ENCODE data around the gene SPATS1.
"Not testable (repeated sequence)": the region's sequence is repeated elsewhere in the genome, so short reads cannot be mapped to it uniquely, and the experiment has no call there.

The SPATS1 gene

DNA sequence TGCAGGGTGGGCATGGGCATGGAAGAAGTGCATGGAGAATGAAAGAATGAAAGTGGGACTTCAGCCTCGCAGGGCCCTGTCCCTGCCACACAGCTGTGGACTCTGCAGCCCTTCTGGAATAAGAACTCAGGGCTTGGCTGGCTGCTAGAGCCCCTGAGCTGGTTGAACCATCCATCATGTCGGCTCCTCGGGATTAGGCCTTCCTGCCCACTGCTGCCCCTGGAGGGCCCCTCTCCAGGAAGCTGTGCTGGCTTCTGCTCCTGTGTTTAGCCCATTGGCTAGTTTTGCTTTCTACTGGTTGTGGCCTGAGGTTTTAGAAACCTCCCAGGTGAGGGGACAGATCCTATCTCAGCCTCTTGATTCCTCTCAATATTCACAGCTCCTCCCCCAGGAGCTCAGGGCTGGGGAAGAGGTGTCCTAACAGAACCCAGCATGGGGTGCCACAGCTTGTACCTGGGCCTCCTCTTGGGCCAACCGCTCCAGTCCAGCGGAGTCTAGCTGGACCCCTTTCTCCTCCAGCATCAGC, 37.2 kb upstream of the SPATS1 start:
- H3K27ac Mint-ChIP-seq, result no peak overlapping the region
- no peaks in the 10 kb centered on the region for H3K9me3 Mint-ChIP-seq (ENCODE audit: low read depth)
- H3K4me3 Mint-ChIP-seq, result no peak overlapping the region
- H3K27me3 Mint-ChIP-seq, result no peaks in the 10 kb centered on the region
- H3K4me1 Mint-ChIP-seq (ENCODE audit: low read depth), result peaks cover 3% of the 10 kb centered on the region
- H3K36me3 Mint-ChIP-seq, result peaks cover 6% of the 10 kb centered on the region

DNA sequence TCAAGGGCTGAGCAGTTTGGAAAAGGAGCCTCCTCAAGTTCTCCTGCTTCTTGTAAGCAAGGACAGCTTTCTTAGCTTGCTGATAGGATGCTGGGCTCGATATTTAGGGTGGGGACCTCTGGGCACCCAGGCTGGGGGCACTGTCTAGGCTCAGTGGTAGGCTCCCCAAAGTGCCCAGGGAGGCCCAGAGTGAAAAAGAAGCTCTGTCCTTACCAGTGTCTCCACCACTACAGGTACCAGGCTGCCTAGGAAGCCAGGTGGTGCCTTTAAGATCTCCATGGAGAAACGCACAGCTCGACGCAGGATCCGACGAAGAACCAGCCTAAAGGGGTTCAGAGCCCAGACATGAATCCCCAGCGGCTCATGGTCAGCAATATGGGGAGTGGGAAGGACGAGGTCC, 35.7 kb upstream of the SPATS1 start:
- no peak overlapping the region for H3K4me3 Mint-ChIP-seq
- H3K4me1 Mint-ChIP-seq (ENCODE audit: low read depth), result peaks cover 7% of the 10 kb centered on the region
- H3K36me3 Mint-ChIP-seq, result peaks cover 6% of the 10 kb centered on the region
- no peaks in the 10 kb centered on the region for H3K9me3 Mint-ChIP-seq (ENCODE audit: low read depth)
- no peak overlapping the region for H3K27ac Mint-ChIP-seq
- no peaks in the 10 kb centered on the region for H3K27me3 Mint-ChIP-seq

DNA sequence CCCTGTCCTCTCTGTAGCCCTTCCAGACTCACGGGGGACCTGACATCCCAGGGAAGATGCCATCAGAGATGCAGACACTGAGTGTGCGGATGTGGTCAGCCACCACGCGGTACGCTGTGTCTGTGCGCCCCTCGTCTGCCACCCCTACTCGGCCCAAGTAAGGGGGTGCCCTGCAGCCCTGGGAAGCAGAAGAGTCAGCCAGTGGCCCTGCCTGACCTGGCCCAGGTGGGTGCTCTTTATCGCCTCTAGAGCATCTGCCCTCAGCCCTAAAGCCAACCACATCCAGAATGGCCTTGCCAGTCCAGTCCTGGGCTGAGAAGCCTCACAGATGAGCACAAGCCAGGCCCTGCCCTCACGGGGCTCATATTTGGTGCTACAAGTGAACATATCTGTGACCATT, 35.2 kb upstream of the SPATS1 start:
- H3K4me3 Mint-ChIP-seq, result no peak overlapping the region
- H3K27ac Mint-ChIP-seq, result no peak overlapping the region
- H3K27me3 Mint-ChIP-seq, result no peaks in the 10 kb centered on the region
- H3K4me1 Mint-ChIP-seq (ENCODE audit: low read depth), result peaks cover 12% of the 10 kb centered on the region
- H3K9me3 Mint-ChIP-seq (ENCODE audit: low read depth), result no peaks in the 10 kb centered on the region
- H3K36me3 Mint-ChIP-seq, result peaks cover 6% of the 10 kb centered on the region

DNA sequence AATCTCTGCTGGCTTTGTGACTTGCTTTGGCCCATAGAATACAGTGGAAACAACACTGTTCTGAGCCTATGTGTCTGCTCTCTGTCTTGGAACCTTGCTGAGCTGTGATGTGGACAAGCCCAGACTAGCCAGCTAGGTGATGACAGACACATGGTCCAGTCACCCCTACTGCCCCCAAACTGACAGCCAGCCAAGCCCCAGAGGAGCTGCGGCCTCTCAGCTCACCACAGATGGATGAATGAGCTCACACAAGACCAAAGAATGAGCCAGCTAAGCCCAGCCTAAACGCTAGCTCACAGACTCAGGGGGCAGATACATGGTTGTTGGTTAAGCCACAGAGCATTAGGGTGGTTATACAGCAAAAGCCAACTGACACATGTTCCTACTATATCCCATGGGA, 33.4 kb upstream of the SPATS1 start:
- Mint-ChIP-seq H3K27me3 (no peaks in the 10 kb centered on the region), H3K4me3 (no peak overlapping the region), H3K36me3 (peaks cover 6% of the 10 kb centered on the region), H3K27ac (no peak overlapping the region), H3K9me3 (ENCODE audit: low read depth) (no peaks in the 10 kb centered on the region), H3K4me1 (ENCODE audit: low read depth) (peaks cover 18% of the 10 kb centered on the region)

DNA sequence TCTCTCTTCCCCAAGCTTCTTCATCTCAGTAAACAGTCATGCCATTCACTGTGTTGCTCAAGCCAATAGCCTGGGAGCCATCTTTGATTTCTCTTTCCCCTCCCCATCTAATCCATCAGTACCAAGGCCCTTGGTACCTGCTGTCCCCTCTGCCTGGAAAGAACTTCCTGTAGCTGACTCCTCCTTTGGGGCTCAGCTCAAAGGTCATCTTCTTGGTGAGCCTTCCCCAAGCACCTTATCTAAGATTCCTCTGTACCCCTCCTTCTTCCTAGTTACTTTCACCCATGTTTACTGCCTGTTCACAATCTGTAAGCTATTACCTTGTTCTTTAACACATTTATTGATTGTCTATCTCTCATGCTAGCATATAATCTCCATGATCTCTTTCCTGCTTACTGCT, 32.8 kb upstream of the SPATS1 start:
- Mint-ChIP-seq H3K27me3 (no peaks in the 10 kb centered on the region), H3K27ac (no peak overlapping the region), H3K36me3 (peaks cover 6% of the 10 kb centered on the region), H3K4me1 (ENCODE audit: low read depth) (peaks cover 18% of the 10 kb centered on the region), H3K4me3 (no peak overlapping the region), H3K9me3 (ENCODE audit: low read depth) (no peaks in the 10 kb centered on the region)

DNA sequence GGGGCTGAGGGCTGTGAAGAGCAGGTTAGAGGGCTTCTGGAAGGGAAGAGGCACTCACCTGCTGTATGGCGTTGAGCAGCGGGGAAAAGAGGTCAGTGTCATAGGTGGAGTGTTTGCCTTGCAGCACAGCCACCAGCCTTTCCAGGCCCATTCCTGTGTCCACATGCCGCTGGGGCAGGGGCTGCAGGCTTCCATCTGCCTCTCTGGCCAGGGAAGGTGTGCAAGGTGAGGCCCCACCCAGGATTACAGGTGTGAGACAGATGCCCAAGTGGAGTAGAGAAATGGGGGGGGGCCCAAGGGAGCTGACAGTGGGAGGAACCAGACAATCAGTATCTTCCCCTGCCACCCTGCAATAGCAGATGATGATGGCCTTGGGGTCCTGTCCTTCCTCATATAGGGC, 32.2 kb upstream of the SPATS1 start:
- Mint-ChIP-seq H3K4me1 (ENCODE audit: low read depth) (peaks cover 18% of the 10 kb centered on the region), H3K36me3 (peaks cover 6% of the 10 kb centered on the region), H3K27ac (no peak overlapping the region), H3K9me3 (ENCODE audit: low read depth) (no peaks in the 10 kb centered on the region), H3K4me3 (peak overlapping the region; percentile 39), H3K27me3 (no peaks in the 10 kb centered on the region)

DNA sequence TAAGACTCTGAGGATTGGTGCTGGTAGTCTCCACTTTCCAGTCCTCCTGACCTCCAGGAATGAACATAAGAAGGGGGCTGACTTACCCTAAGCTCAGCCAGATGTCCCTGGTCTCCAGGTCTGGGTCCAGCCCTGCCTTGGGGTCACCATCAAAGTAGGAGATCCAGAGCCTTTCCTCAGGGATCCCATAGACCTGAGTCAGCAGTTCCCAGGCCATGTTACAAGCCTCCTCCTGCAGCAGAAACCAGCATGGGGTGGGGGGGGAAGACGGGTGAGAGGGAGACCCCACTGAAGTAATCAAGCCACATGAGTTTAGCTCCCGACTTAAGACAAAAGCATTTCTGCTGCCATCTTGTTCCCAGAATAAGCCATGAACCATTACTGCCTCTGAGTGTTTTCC, 31.1 kb upstream of the SPATS1 start:
- H3K4me1 Mint-ChIP-seq (ENCODE audit: low read depth), result peaks cover 18% of the 10 kb centered on the region
- H3K9me3 Mint-ChIP-seq (ENCODE audit: low read depth), result no peaks in the 10 kb centered on the region
- H3K4me3 Mint-ChIP-seq, result peak overlapping the region; percentile 98
- H3K36me3 Mint-ChIP-seq, result peaks cover 6% of the 10 kb centered on the region
- H3K27me3 Mint-ChIP-seq, result no peaks in the 10 kb centered on the region
- no peak overlapping the region for H3K27ac Mint-ChIP-seq

DNA sequence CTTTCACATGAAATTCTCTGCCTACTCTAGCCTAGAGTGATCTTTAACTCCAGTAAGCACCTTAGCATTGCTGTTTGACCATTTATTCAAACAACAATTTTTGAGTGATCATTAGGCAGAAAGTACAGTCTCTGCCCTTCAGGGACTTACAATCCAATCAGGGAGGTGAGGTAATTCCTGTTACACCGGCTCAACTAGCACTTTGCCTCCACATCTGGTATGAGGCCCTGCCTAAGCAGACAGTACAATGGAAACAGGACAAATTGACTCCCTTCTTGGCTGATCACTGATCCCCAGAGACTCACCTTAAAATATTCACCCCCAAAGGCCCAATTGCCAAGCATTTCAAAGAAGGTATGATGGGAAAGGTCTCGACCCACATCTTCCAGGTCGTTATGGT, 30.7 kb upstream of the SPATS1 start:
- Mint-ChIP-seq H3K9me3 (ENCODE audit: low read depth) (no peaks in the 10 kb centered on the region), H3K36me3 (peaks cover 6% of the 10 kb centered on the region), H3K27me3 (no peaks in the 10 kb centered on the region), H3K27ac (peak overlapping the region; percentile 28), H3K4me1 (ENCODE audit: low read depth) (peaks cover 18% of the 10 kb centered on the region), H3K4me3 (peak overlapping the region; percentile 98)

DNA sequence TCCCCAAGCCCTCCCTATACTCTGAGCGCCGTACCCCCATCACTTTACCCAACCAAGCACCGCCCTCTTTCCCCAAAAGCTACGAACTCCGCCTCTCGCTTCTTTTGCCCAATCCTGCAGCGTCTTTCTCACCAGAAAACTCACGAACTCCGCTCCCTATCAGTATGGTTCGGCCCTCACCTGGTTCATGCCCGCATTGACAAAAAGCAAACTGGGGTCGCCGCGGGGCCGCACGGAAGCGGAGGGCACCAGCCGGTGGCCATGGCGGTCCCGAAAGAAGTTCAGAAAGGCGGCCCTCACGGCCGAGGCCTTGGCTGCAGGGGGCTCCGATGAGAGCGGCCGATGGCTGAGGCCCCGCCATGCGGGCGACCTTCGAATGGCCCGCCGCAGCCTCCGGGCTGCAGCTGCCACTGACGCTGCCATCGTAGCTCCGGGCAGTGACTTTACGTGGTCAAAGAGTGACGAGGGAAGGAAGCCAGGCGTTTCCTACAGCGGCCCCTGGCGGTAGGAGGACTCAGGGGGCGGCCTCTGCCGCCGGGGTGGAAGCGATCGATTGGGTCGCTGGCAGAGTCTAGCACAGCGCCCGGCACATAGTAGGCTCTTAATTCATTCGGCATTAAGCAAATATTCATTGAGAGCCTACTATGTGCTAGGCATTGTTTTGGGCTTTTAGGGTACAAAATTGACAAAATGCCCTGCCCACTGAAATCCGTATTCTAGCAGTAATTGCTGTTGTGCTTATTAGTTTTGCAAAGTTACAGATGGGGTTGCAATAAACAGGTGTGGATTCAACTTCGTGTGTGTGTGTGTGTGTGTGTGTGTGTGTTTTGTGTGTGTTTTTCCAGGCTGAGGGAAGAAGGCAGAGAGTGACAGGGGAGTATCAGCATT, 29.3 kb upstream of the SPATS1 start, which contains the start of gene AARS2:
AARS2 (minus strand) TSS at position 447 of the 888 bp plus-strand sequence; CDS start at position 423, 24 bp downstream.
- Mint-ChIP-seq H3K4me3 (peak within 1 kb of the TSS; percentile 98), H3K9me3 (ENCODE audit: low read depth) (no peaks in the 10 kb centered on the region), H3K36me3 (peaks cover 6% of the 10 kb centered on the region), H3K27ac (peak within 1 kb of the TSS; percentile 93), H3K27me3 (peaks cover 2% of the 10 kb centered on the region), H3K4me1 (ENCODE audit: low read depth) (peaks cover 18% of the 10 kb centered on the region)

DNA sequence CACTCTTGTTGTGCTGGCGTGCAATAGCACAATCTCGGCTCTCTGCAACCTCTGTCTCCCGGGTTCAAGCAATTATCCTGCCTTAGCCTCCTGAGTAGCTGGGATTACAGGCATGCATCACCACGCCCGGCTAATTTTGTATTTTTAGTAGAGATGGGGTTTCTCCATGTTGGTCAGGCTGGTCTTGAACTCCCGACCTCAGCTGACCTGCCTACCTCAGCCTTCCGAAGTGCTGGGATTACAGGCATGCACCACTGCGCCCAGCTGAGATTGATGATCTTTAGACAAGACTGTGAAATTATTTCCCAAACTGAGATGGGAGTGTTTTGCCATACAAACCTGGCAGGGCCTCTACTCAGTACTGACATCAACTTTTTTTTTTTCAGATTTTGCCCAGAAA, 27.8 kb upstream of the SPATS1 start:
- Mint-ChIP-seq H3K27me3 (peaks cover 14% of the 10 kb centered on the region), H3K4me1 (ENCODE audit: low read depth) (peaks cover 18% of the 10 kb centered on the region)
- H3K27ac Mint-ChIP-seq; H3K4me3 Mint-ChIP-seq; H3K9me3 Mint-ChIP-seq (ENCODE audit: low read depth); H3K36me3 Mint-ChIP-seq: not testable (repeated sequence)

DNA sequence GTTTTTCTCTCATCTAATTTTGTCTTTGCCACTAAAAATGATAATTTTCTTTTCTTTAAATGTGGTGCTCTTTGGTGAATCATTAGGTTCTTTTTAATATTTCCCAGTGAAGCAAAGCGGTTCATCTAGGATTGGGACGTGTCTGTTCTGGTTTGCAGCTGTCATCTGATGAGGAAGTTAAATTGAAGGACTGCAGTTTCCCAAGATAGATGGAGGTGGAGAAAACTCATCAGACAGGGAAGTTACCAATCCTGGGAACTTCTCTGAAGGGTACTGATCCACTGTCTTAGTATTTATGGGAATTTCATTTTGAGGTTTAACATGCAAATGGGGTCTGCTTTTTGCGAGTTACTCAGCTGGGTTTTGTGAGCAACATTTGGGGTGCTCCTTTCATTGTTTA, 26.9 kb upstream of the SPATS1 start:
- Mint-ChIP-seq H3K4me1 (ENCODE audit: low read depth) (peaks cover 14% of the 10 kb centered on the region), H3K27me3 (peaks cover 14% of the 10 kb centered on the region), H3K36me3 (peaks cover 5% of the 10 kb centered on the region), H3K4me3 (no peak overlapping the region), H3K27ac (no peak overlapping the region), H3K9me3 (ENCODE audit: low read depth) (peaks cover under 1% of the 10 kb centered on the region)

DNA sequence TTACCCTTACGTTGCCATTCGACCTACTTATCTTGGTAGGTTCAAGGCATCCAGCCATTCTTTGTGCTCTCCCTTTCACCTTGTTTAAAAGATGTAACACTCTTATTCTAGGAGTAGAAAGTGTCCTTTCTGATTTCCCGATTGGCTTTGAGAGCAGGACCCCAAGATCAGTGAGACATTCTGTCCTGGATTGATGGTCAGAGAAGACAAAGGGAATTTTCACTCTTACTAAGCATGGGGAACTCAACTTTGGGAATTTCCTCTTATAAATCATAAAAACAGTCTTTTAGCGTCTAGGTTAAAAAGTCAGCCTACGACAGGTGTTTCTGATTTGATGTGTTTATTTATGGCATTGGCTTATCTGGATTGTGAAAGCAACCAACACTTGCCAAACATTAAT, 26.5 kb upstream of the SPATS1 start:
- no peak overlapping the region for H3K4me3 Mint-ChIP-seq
- H3K27ac Mint-ChIP-seq, result no peak overlapping the region
- H3K9me3 Mint-ChIP-seq (ENCODE audit: low read depth), result peaks cover 3% of the 10 kb centered on the region
- peaks cover 14% of the 10 kb centered on the region for H3K27me3 Mint-ChIP-seq
- peaks cover 14% of the 10 kb centered on the region for H3K4me1 Mint-ChIP-seq (ENCODE audit: low read depth)
- peaks cover 4% of the 10 kb centered on the region for H3K36me3 Mint-ChIP-seq

DNA sequence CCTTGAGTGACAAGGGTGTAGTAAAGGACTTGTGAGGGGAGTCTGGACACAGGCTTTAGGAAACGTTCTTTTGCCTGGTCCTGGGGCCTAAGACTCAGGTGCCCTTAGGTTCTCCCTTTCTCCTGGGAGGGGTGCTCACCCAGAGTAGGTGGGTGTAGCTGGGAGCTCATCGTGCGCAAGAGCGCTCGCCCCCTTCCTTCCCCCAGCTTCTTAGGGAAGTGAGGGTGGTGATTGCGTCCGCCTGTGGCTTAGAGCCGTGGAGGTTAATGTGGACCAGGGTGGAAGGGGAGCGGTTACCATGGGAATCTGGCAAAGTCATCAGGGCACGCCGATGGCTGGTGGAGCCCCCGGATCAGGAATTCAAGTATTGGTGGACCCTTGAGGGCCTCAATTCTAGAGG, 26.0 kb upstream of the SPATS1 start:
- Mint-ChIP-seq H3K4me1 (ENCODE audit: low read depth) (peaks cover 13% of the 10 kb centered on the region), H3K36me3 (peaks cover 4% of the 10 kb centered on the region)

DNA sequence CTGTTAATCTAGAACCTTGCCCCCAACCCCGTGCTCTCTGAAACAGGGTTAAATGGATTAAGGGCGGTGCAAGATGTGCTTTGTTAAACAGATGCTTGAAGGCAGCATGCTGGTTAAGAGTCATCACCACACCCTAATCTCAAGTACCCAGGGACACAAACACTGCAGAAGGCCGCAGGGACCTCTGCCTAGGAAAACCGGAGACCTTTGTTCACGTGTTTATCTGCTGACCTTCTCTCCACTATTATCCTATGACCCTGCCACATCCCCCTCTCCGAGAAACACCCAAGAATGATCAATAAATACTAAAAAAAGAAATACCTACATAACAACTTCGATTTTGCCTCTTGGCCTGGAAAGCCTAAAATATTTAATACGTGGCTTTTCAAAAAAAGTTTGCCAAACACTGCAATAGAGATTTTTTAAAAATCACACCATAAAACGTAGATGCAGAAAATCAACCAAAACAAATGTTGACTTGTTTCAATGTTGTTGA, 25.3 kb upstream of the SPATS1 start:
- H3K9me3 Mint-ChIP-seq (ENCODE audit: low read depth); H3K4me3 Mint-ChIP-seq; H3K27ac Mint-ChIP-seq; H3K36me3 Mint-ChIP-seq; H3K4me1 Mint-ChIP-seq (ENCODE audit: low read depth): not testable (repeated sequence)
- H3K27me3 Mint-ChIP-seq, result peaks cover 14% of the 10 kb centered on the region

More for the DNA sequence above, 26.0 kb upstream of the SPATS1 start:
- no peak overlapping the region for H3K27ac Mint-ChIP-seq
- no peak overlapping the region for H3K4me3 Mint-ChIP-seq
- H3K9me3 Mint-ChIP-seq (ENCODE audit: low read depth), result peaks cover 3% of the 10 kb centered on the region
- H3K27me3 Mint-ChIP-seq, result peaks cover 14% of the 10 kb centered on the region

DNA sequence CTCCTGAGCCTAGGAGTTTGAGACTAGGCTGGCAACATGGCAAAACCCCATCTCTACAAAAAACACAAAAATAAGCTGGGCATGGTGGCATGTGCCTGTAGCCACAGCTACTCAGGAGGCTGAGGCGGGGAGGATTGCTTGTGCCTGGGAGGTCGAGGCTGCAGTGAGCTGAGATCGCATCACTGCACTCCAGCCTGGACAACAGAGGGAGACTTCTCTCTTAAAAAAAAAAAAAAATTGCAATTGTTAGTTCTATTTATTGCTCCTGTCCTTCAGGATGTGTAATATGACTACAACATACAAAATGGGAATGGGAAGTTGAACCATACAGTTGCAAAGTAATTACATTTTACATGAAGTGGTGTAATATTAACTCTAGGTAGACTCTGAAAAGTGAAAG, 21.2 kb upstream of the SPATS1 start:
- peaks cover 14% of the 10 kb centered on the region for H3K27me3 Mint-ChIP-seq
- no peaks in the 10 kb centered on the region for H3K4me1 Mint-ChIP-seq (ENCODE audit: low read depth)
- no peak overlapping the region for H3K4me3 Mint-ChIP-seq
- H3K27ac Mint-ChIP-seq, result no peak overlapping the region
- peaks cover 4% of the 10 kb centered on the region for H3K36me3 Mint-ChIP-seq
- peaks cover 3% of the 10 kb centered on the region for H3K9me3 Mint-ChIP-seq (ENCODE audit: low read depth)

All from activated naive CD8-positive, alpha-beta T cell (primary cell).